HS-27A (cell line): ENCODE data around the gene TTLL12.

Experiments used
- DNase-seq: peaks from one replicate; pipeline ENCODE4 v3.0.0-alpha.2; 2012; ENCODE audit warnings: low read depth, missing footprints

The TTLL12 gene

GRCh38 chr22:43186272-43187170, at the start of gene TTLL12:
Gene TTLL12, minus strand, starts transcription at chr22:43187134. Its CDS starts 65 bp downstream, at chr22:43187069.
- DNase-seq = no peak

- DNase-seq = no peak
Measured at GRCh38 chr22:43235445-43236409, 48.8 kb upstream of the TTLL12 start.

DNA sequence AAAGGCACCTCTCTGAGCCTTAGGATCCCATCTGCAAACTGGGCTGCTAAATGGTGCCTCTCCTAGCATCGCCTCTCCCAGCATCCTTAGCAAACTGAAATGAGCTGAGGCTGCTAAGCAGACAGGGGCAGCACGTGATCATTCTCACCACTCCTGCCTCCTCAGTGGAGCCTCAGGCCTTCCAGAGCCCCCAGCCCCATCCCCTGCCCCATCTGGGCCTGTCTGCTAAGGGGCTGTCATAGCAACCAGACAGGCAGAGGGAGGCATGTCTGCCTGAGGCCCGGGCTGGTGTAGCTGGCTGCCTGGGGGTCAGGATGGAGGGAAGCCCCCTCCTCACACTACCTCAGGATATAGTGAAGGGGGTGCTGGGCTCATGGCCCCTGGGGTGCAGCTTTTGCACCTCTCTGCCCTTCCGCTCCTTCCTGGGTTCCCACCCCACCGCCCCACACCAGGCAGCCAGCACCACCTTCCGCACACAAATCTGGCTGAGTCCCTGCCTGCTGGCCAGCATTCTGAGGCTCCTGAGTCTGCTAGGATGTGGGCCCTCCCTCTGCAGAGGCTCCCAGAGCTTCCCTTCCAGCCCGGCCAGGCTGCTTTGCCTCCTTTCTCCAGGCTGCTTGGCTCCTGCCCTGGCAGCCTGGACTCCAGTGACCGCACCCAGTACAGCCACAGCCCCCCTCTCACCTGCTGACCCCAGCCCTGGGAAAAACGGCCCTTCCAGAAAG, 47.5 kb upstream of the TTLL12 start:
- no peak for DNase-seq

- DNase-seq = no peak
Measured at GRCh38 chr22:43233529-43233928, 46.6 kb upstream of the TTLL12 start.

- no peak for DNase-seq
Measured at GRCh38 chr22:43232445-43232844, 45.5 kb upstream of the TTLL12 start.

DNA sequence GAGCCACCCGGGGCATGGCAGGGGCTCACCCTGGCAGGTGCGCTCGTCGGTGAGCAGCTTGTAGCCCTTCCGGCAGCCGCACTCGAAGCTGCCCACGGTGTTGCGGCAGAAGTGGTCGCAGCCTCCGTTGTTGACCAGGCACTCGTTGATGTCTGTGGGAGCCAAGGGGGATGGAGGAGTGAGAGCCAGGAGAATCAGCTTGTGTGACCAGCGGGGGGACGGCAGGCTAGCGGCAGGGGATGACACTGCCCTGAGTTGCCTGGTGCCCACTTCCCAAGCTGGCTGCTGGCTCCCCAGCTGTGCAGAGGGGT, 44.7 kb upstream of the TTLL12 start:
- DNase-seq = no peak

DNA sequence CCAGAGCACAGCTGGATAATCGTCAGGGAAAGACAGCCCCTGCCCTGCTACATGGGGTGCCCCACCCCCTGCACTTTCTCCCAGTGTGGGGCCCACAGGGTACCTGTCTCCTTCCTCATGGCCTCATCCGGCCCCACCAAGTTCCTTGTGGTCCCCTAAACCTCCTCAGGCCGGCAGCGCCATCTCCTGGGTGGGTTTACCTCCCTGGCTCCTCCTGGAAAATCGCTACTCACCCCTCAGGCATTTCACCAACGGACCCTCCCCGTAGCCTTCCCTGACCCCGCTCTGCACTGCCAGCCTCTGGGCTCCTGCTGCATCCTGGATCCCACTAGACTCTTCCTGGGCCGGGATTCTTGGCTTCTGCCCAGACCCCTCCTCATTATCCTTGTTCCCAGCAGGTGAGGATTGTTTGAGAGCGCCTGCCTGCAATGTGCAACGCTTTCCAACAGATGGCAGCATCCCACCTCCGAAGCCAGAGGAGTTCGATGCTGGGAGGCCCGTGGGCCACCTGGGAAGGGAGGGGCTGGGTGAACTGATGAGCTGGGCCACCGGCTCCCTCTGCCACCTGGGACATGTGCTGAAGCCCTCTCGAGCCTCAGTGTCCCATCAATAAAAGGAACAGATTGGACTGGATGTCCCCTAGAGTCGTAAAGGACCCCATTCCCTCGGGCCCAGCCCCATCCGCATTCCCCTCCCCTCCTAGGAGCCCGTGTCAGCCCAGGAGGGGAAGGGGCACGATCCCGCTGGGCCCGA, 44.2 kb upstream of the TTLL12 start:
- DNase-seq = peak; percentile 7

DNA sequence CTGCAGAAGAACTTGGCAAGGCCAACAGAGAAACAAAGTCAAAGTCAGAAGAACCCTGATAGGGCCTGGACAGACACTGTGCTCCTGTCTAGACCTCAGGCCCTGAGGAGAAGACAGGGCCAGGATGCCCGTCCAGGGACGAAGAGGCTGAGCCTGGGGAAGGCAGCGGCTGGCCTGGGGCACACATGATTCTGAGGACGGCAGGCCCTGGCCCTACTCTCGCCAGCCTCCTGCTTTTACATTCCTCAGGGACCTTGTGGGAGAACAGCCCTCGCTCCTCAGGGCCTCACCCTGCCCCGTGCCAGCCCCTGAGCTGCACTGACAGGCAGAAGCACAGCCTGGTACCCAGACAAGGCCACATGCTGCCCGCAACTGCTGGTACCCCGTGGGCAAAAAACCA, 43.6 kb upstream of the TTLL12 start:
- DNase-seq = no peak

- DNase-seq = no peak
Measured at GRCh38 chr22:43228863-43229262, 41.9 kb upstream of the TTLL12 start.

DNA sequence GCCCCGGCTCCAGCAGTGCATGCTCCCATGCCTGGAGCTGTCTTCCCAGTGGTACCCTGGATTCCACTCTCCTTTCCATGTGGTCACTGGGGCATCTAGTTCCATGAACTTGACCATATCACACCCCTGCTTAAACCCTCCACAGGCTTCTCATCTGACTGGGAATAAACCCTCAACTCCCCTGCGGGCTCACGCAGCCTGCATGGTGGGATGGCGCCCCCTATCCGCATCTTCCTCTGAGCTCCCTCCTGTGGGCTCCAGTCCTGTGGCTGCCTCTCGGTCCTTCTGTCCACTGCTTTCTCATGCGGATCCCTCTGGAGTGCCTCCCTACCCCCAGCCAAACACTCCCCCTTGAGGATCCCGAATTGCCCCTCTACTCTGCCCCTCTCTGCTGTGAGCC, 41.4 kb upstream of the TTLL12 start:
- no peak for DNase-seq

DNA sequence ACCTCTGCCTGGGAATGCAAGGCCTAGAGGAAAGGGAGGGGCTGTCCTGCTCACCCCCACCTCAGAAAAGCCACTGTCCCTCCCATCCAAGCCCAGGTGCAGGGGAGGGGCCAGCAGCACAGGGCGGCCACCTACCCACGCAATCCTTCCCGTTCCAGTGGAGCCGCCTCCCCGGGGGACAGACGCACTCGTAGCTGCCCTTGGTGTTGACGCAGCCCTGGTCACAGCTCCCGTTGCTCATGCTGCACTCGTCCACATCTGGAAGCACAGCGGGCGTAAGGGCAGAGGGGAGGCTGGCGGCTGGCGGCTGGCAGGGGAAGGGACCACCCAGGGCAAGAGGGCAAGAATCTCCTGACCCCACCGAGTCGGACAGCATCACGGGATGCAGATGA, 40.3 kb upstream of the TTLL12 start:
- no peak for DNase-seq

DNA sequence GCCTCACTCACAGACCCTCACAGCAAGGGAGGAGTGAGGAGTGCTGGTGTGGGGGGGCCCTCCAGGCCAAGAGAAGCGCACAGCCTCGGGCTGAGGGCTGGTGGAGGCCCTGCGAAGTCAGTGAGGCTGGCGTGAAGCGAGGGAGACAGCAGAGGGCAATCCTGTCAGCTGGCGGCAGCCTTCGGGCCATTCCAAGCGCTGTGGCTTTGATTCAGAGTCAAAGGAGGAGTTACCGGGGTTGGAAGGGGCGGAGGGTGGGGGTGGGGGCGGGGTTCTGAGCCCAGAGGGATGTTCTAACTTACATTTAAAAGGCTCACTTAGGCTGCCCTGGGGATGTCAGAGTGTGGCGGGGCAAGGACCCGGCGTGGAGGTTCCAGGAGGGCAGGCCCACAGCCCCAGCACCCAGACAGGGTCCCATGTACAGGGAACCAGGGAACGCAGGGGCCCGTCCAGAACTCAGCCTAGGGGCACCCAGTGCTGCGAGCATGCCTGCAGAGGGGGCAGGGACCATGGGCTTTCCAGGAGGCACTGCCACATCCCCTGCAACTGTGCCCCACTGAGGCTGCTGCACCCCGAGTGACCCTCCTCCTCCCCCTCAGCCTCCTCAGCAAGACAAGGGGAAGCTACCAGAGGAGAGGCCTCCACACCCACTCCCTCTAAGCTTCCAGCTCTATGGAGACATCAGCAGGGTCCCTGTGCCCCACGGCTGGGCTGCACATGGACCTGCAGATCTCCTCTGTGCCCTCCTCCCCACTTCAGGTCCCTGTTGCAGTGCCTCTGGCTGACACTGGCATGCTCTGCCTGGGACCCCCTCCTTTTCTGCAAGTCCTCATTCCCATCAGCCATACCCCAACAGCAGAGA, 39.7 kb upstream of the TTLL12 start:
- DNase-seq = no peak

GRCh38 chr22:43225609-43226008, 38.7 kb upstream of the TTLL12 start:
- no peak for DNase-seq

GRCh38 chr22:43222987-43223386, 36.1 kb upstream of the TTLL12 start:
- DNase-seq = no peak

DNA sequence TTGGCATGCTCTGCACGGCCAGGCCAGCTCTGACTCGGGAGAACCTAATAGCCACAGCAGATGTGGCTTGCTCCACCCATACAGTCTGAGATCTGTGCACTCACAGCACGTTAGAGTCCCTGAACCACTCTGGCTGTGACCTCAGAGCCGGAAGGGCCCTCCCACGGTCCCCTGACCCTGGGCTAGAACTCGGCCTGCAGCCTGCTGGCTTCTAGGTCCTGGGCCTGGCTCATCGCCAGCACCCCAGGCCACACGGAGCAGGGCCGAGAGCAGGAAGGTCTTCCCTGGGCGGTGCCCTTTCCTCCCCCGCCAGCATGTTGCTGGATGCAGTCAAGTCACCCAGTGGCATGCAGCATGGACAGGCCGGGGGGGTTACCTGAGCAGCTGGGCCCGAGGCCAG, 35.3 kb upstream of the TTLL12 start:
- no peak for DNase-seq

DNA sequence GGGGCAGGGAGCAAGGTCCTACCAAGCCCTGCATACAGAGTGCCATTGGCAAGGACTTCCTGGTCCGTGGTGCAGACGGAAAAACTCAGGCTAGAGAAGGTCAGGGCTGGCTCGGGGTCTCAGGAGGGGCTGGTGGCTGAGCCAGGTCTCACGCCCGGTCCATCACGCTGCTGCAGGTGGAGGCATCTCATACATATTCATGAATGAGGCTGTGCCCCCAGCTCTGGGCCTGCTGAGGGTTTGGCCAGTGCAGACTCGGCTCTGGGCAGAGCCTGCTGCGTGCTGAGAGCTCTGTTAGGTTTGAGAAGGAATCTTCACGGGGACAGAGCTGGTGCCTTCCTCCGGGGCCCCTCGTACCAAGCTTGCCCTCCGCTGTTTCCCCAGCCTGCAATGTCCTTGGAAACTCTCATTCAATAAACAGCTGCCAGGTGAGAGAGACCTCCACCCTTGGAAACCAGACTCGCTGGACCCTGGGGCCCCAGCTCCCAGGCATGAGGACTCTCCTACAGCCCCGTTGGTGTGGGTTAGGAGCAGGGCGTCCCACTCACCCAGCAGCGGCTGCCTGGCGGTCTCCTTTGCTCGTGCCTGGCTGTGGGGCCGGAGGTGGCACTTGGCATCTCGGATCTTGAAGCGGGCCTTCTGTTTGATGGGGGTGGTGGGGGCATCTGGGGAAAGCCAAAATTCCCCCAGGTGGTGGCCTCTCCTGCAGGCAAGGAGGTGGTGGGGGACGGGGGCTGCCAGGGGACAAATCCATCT, 33.9 kb upstream of the TTLL12 start:
- DNase-seq = no peak

DNA sequence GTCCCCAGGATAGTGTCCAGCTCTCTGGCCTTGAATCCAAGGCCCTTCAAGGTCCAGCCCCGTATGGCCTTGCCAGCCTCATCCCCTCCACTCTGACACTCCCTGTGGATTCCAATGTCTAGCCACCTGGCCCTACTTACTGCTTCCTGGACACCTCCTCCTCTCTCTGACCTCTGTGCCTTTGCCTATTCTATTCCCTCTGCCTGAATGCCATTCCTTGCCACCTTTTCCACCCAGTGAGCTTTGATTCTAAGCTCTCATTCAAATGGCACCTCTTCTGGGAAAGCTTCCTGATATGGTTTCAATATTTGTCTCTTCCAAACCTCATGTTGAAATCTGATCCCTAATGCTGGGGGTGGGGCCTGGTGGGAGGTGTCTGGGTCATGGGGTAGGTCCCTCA, 31.9 kb upstream of the TTLL12 start:
- no peak for DNase-seq

- DNase-seq = no peak
Measured at GRCh38 chr22:43217285-43218030, 30.5 kb upstream of the TTLL12 start.

DNA sequence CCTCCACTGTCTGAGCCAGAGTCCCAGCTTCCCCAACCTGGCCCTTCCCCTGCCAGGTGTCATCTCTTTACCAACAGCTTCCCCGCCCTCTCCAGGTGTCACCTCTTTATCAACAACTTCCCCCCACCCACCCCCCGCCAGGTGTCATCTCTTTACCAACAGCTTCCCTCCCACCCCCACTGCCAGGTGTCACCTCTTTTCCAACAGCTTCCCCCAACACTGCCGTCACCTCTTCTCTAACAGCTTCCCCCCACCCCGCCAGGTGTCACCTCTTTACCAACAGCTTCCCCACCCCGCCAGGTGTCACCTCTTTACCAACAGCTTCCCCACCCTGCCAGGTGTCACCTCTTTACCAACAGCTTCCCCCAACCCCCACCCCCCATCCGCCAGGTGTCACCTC, 29.8 kb upstream of the TTLL12 start:
- DNase-seq = no peak
